Measurements from ENCODE around the gene RUNX1. TPM values are rescaled to one million over a fixed set of nuclear protein-coding genes. Genes with fewer than 3 reads are reported as not detected.

RUNX1 gene
- total RNA-seq = 2.2 TPM
- long read RNA-seq, partial matches to known transcripts = 0 of 1 reads
- long read RNA-seq, other reads (novel, unspliced or antisense) = 1 of 1 reads

- ATAC-seq (peak; percentile 33), DNase-seq (no peak)
- intact Hi-C loops (cut with micrococcal nuclease) = no loop called here
These were observed at the start of gene RUNX1 for GRCh38 chr21:35048706-35049617. RUNX1 (minus strand) TSS chr21:35049302.

- ATAC-seq (no peak), DNase-seq (no peak)
- intact Hi-C loops (cut with micrococcal nuclease) = no loop called here
These were observed 48.4 kb upstream of the RUNX1 start for GRCh38 chr21:35097525-35097924.

- intact Hi-C loops (cut with micrococcal nuclease) = no loop called here
- ATAC-seq = no peak
- DNase-seq = no peak
These were observed 47.9 kb upstream of the RUNX1 start for GRCh38 chr21:35096959-35097358.

- intact Hi-C loops (cut with micrococcal nuclease) = no loop called here
- DNase-seq (no peak), ATAC-seq (no peak)
These were observed 46.8 kb upstream of the RUNX1 start for GRCh38 chr21:35095859-35096291.

GRCh38 chr21:35093514-35093913 lies 44.4 kb upstream of the RUNX1 start:
- intact Hi-C loops (cut with micrococcal nuclease) = no loop called here
- DNase-seq (no peak), ATAC-seq (no peak)

GRCh38 chr21:35091496-35091895 lies 42.4 kb upstream of the RUNX1 start:
- ATAC-seq (no peak), DNase-seq (no peak)
- intact Hi-C loops (cut with micrococcal nuclease) = no loop called here

- DNase-seq = no peak
These were observed 41.3 kb upstream of the RUNX1 start for GRCh38 chr21:35090403-35090802.

GRCh38 chr21:35088319-35088771 lies 39.2 kb upstream of the RUNX1 start:
- intact Hi-C loops (cut with micrococcal nuclease) = no loop called here
- no peak for ATAC-seq

More at GRCh38 chr21:35090403-35090802, 41.3 kb upstream of the RUNX1 start:
- no peak for ATAC-seq
- intact Hi-C loops (cut with micrococcal nuclease) = no loop called here

GRCh38 chr21:35086357-35086756 lies 37.3 kb upstream of the RUNX1 start:
- intact Hi-C loops (cut with micrococcal nuclease) = no loop called here
- no peak for DNase-seq
- ATAC-seq = no peak

More at GRCh38 chr21:35088319-35088771, 39.2 kb upstream of the RUNX1 start:
- DNase-seq = no peak

- ATAC-seq = no peak
- no peak for DNase-seq
- intact Hi-C loops (cut with micrococcal nuclease) = no loop called here
These were observed 35.8 kb upstream of the RUNX1 start for GRCh38 chr21:35084869-35085268.

- intact Hi-C loops (cut with micrococcal nuclease) = no loop called here
- ATAC-seq (no peak), DNase-seq (no peak)
These were observed 34.1 kb upstream of the RUNX1 start for GRCh38 chr21:35083246-35083645.

- DNase-seq (no peak), ATAC-seq (no peak)
- intact Hi-C loops (cut with micrococcal nuclease) = no loop called here
These were observed 32.8 kb upstream of the RUNX1 start for GRCh38 chr21:35081861-35082260.

- DNase-seq (no peak), ATAC-seq (no peak)
- intact Hi-C loops (cut with micrococcal nuclease) = no loop called here
These were observed 30.1 kb upstream of the RUNX1 start for GRCh38 chr21:35079181-35079580.

- no peak for ATAC-seq
- DNase-seq = no peak
- intact Hi-C loops (cut with micrococcal nuclease) = no loop called here
These were observed 28.9 kb upstream of the RUNX1 start for GRCh38 chr21:35077975-35078374.

GRCh38 chr21:35077466-35077865 lies 28.4 kb upstream of the RUNX1 start:
- DNase-seq (no peak), ATAC-seq (no peak)
- intact Hi-C loops (cut with micrococcal nuclease) = no loop called here

GRCh38 chr21:35075546-35075945 lies 26.4 kb upstream of the RUNX1 start:
- DNase-seq (no peak), ATAC-seq (peak; percentile 29)
- intact Hi-C loops (cut with micrococcal nuclease) = no loop called here

GRCh38 chr21:35072960-35073359 lies 23.9 kb upstream of the RUNX1 start:
- peak; percentile 75 for ATAC-seq
- DNase-seq = peak; percentile 49
- intact Hi-C loops (cut with micrococcal nuclease) = no loop called here

- ATAC-seq (peak; percentile 38), DNase-seq (no peak)
- intact Hi-C loops (cut with micrococcal nuclease) = no loop called here
These were observed 23.5 kb upstream of the RUNX1 start for GRCh38 chr21:35072557-35072956.

GRCh38 chr21:35071347-35071746 lies 22.2 kb upstream of the RUNX1 start:
- ATAC-seq (no peak), DNase-seq (no peak)
- intact Hi-C loops (cut with micrococcal nuclease) = no loop called here

GRCh38 chr21:35070436-35070835 lies 21.3 kb upstream of the RUNX1 start:
- intact Hi-C loops (cut with micrococcal nuclease) = no loop called here
- no peak for DNase-seq

GRCh38 chr21:35066824-35067223 lies 17.7 kb upstream of the RUNX1 start:
- ATAC-seq (no peak), DNase-seq (no peak)
- intact Hi-C loops (cut with micrococcal nuclease) = no loop called here

More at GRCh38 chr21:35070436-35070835, 21.3 kb upstream of the RUNX1 start:
- ATAC-seq = no peak

Data from left ventricle myocardium superior (tissue), 1 donor.